SK-N-SH (cell line): ENCODE measurements around the gene SSTR5.

Experiments
- EP300 ChIP-seq, 2 experiments: IDR thresholded peaks; 2 replicates each; pipeline versions ENCODE4 v1.4.0 to v1.6.1; 2012; ENCODE audit warnings: borderline replicate concordance in 1 of 2, low read depth in 1 of 2, low read length in 1 of 2
- RAD21 ChIP-seq: IDR thresholded peaks from 2 replicates; pipeline ENCODE4 v1.6.1; 2012; ENCODE audit warnings: mild to moderate bottlenecking, low read length
- RFX5 ChIP-seq: IDR thresholded peaks from 2 replicates; pipeline ENCODE4 v1.6.1; 2012; ENCODE audit warnings: mild to moderate bottlenecking, improper control_type of control experiment, low read length
- TAF1 ChIP-seq: IDR thresholded peaks from 2 replicates; pipeline ENCODE4 v1.6.1; 2012; ENCODE audit warnings: low read depth, mild to moderate bottlenecking, low read length, moderate library complexity, borderline replicate concordance
- TF ChIP-seq, protein P1 (sequence below): fragments of 200-600 bp; sonication (generic); IDR thresholded peaks from 2 replicates; pipeline ENCODE4 v1.6.1; 2017; ENCODE audit warnings: antibody characterized with exemption, mild to moderate bottlenecking, moderate library complexity
- TF ChIP-seq, protein P2 (sequence below): IDR thresholded peaks from 2 replicates; pipeline ENCODE4 v1.6.1; 2012; ENCODE audit warnings: mild to moderate bottlenecking, low read depth, low read length, moderate library complexity

DNA sequence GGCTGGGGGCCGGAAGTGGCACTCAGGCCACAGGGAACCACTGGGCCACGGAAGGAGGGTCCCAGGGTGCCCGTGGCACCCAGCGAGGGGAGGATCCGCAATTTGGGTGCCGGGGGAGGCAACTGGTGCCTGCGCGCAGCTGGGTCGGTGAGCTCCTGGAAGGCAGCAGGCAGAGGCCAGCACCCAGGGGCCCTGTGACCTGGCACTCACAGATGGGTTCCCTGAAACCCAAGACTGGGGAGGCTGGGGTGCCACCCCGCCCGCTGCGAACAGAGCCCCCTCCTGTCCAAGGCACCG, 663 bp downstream of the SSTR5 start:
- TF ChIP-seq, protein P1, sequence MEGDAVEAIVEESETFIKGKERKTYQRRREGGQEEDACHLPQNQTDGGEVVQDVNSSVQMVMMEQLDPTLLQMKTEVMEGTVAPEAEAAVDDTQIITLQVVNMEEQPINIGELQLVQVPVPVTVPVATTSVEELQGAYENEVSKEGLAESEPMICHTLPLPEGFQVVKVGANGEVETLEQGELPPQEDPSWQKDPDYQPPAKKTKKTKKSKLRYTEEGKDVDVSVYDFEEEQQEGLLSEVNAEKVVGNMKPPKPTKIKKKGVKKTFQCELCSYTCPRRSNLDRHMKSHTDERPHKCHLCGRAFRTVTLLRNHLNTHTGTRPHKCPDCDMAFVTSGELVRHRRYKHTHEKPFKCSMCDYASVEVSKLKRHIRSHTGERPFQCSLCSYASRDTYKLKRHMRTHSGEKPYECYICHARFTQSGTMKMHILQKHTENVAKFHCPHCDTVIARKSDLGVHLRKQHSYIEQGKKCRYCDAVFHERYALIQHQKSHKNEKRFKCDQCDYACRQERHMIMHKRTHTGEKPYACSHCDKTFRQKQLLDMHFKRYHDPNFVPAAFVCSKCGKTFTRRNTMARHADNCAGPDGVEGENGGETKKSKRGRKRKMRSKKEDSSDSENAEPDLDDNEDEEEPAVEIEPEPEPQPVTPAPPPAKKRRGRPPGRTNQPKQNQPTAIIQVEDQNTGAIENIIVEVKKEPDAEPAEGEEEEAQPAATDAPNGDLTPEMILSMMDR = no peak
- TF ChIP-seq TAF1 (no peak), RFX5 (no peak), EP300 (IDR thresholded peaks at IDR 0.05; ENCODE audit: borderline replicate concordance in 1 of 2, low read depth in 1 of 2, low read length in 1 of 2) (no peak), RAD21 (no peak)
- TF ChIP-seq, protein P2, sequence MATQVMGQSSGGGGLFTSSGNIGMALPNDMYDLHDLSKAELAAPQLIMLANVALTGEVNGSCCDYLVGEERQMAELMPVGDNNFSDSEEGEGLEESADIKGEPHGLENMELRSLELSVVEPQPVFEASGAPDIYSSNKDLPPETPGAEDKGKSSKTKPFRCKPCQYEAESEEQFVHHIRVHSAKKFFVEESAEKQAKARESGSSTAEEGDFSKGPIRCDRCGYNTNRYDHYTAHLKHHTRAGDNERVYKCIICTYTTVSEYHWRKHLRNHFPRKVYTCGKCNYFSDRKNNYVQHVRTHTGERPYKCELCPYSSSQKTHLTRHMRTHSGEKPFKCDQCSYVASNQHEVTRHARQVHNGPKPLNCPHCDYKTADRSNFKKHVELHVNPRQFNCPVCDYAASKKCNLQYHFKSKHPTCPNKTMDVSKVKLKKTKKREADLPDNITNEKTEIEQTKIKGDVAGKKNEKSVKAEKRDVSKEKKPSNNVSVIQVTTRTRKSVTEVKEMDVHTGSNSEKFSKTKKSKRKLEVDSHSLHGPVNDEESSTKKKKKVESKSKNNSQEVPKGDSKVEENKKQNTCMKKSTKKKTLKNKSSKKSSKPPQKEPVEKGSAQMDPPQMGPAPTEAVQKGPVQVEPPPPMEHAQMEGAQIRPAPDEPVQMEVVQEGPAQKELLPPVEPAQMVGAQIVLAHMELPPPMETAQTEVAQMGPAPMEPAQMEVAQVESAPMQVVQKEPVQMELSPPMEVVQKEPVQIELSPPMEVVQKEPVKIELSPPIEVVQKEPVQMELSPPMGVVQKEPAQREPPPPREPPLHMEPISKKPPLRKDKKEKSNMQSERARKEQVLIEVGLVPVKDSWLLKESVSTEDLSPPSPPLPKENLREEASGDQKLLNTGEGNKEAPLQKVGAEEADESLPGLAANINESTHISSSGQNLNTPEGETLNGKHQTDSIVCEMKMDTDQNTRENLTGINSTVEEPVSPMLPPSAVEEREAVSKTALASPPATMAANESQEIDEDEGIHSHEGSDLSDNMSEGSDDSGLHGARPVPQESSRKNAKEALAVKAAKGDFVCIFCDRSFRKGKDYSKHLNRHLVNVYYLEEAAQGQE = no peak
